Measurements from ENCODE around the gene NIT2. TPM values are rescaled to one million over a fixed set of nuclear protein-coding genes. Genes with fewer than 3 reads are reported as not detected.

Gene NIT2
- total RNA-seq, 1 donor from 2014 or later: 45.5 TPM

DNA sequence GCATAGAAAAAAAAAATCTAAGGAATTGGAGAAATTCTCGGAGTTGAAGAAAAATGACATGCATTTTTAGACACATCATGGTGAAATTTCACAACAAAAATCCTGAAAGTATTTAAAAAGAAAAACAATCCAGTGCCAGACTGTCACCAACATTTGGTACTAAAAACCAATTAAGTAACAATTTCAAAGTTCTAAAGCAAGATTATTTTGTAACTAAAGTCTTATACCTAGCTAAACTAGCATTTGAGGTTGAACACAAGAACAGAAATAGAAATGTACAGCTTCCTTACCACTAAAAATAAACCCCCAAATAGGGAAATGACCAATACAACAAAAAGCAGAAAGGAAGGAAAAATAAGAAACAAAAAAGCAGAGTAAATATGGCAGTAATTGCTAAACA is 54.5 kb downstream of the NIT2 start:
- intact Hi-C loops (cut with micrococcal nuclease): no loop called here

DNA sequence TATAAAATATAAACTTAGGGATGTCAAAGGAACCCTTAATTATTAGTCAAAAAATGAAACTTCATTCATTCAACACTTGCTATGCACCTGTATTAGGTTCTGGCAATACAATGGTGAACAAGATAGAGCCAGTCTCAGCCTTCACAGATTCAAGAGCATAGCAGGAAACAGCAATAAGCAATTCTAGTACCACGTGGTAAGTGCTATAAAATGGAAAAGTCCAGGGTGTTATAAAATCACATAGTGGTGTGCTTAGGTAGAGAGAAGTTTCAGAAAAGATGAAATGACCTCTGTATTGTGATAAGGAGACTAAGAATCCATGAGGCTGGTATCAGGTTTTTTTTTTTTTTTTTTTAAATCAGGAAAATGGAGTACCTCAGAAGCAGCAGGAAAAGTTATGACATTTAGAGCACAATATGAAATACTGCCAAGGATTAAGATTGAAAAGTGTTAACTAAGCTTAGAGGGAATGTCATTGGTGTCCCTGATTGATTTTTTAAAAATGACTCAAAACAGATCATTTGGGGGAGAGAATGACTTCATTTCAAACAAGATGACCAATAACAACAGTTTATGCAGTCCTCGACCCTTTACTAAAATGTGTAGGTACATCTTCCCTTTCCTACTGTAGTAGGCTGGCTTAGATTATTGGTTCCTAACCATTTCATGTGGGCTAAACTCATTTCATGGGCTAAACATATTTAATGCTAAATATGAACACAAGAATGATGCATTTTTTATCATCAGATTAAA is 61.3 kb downstream of the NIT2 start:
- intact Hi-C loops (cut with micrococcal nuclease): loop anchor here (2.0 kb wide), 1 partner anchor 193 kb away; no protein-coding TSS in a partner anchor

DNA sequence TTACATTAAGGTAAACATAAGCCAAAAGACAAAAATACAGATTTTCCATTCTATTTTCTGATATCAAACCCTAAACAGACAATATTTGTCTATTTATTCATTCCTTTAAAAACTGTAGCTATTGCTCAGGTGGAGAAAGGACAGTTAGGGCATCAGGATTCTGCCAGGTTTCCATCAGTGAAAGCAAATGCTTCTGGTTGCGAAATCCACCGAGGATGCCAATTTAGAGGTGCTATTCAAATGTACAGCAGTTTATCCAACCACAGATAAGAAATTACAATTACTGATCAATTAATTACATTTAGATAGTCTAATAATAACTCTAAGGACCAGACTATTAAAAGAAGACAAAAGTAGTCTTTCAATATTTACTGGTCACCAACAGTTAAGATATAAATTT is 62.4 kb downstream of the NIT2 start:
- intact Hi-C loops (cut with micrococcal nuclease): no loop called here

- intact Hi-C loops (cut with micrococcal nuclease): loop anchor here (2.0 to 10.0 kb wide), 9 partner anchors 327 to 1877 kb away; partner anchors contain the start of genes CLDND1, CPOX, DCBLD2 and NXPE3
Observed at GRCh38 chr3:100399341-100400071, 64.9 kb downstream of the NIT2 start.

DNA sequence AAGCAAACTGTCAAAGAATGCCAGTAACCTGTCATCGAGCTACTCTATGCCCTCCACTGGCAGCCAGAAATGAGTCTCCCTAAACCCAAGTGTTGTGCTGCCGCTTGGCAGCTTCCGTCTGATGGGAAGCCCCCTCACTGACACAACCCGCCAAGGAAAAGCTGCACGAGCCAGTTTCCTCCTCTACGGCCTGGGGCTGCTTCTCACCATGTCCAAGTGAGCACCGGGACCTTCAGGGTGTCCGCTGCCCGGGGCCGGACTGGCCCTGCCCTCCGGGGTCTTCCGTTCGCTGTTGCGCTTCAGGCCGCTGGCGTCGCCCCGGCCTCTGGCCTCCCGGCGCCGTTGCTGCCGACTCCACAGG is 65.8 kb downstream of the NIT2 start:
- intact Hi-C loops (cut with micrococcal nuclease): loop anchor here (2.0 to 10.0 kb wide), 9 partner anchors 328 to 1878 kb away; partner anchors contain the start of genes CLDND1, CPOX, DCBLD2 and NXPE3

GRCh38 chr3:100400780-100401673 is 66.5 kb downstream of the NIT2 start, which contains the start of the genes LNP1 and TOMM70:
TSS of gene LNP1 (plus strand) at chr3:100401539. CDS start at chr3:100429730, 28,191 bp downstream.
TSS of gene TOMM70 (minus strand) at chr3:100401089. CDS start at chr3:100400949, 140 bp downstream.
- intact Hi-C loops (cut with micrococcal nuclease): loop anchor here (1.0 to 10.0 kb wide), 22 partner anchors 66 to 1878 kb away; partner anchors contain the start of genes CEP97, CLDND1, CMSS1 and CPOX

DNA sequence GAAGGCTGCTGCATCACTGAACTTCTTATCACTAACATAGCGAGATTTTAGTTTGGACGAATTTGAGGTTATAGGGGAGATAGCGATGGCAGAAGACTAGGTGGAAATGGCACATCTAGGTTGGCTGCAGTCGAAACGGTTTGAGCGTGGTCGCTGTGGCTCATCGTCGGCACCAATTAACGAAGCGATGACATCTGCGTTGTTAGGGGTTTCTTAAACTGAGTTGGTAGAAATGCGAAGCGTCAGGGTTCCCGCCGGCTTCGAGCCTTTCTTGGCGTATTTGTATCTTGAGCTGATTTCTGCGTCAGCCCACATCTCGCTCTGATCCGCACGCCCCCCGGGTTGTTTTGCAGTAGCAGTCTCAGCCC is 67.1 kb downstream of the NIT2 start:
- intact Hi-C loops (cut with micrococcal nuclease): loop anchor here (1.0 to 10.0 kb wide), 22 partner anchors 66 to 1879 kb away; partner anchors contain the start of genes CEP97, CLDND1, CMSS1 and CPOX

DNA sequence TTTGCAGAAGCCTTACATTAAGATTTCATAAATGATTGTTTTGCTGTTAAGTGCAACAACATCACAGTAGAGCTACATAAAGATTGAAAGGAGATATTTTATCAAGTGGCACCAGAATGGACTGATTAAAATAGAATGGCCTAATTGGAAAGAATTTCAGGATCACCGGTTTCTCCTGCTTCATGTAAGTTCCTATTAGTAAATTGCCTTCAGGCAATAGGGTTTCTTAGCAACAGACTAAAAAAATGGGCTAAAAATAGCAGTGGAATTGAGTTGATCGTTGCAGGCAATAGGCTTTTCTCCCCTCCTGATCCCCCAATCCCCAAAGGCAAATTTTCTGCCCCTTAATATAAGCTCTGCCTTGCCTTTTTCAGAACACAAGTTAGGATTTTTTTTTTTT is 67.7 kb downstream of the NIT2 start:
- intact Hi-C loops (cut with micrococcal nuclease): loop anchor here (5.0 to 10.0 kb wide), 7 partner anchors 330 to 1807 kb away; partner anchors contain the start of genes CPOX, NXPE3 and SENP7

GRCh38 chr3:100402891-100403290 is 68.3 kb downstream of the NIT2 start:
- intact Hi-C loops (cut with micrococcal nuclease): loop anchor here (5.0 to 10.0 kb wide), 7 partner anchors 331 to 1808 kb away; partner anchors contain the start of genes CPOX, NXPE3 and SENP7

- intact Hi-C loops (cut with micrococcal nuclease): loop anchor here (5.0 to 10.0 kb wide), 7 partner anchors 331 to 1809 kb away; partner anchors contain the start of genes CPOX, NXPE3 and SENP7
Observed at GRCh38 chr3:100403362-100404249, 69.0 kb downstream of the NIT2 start.

GRCh38 chr3:100404250-100404548 is 69.6 kb downstream of the NIT2 start:
- intact Hi-C loops (cut with micrococcal nuclease): loop anchor here (5.0 to 10.0 kb wide), 7 partner anchors 332 to 1809 kb away; partner anchors contain the start of genes CPOX, NXPE3 and SENP7

- intact Hi-C loops (cut with micrococcal nuclease): loop anchor here (10.0 kb wide), 2 partner anchors 1448 to 1812 kb away; partner anchors contain the start of gene CPOX
Observed at GRCh38 chr3:100407164-100407563, 72.6 kb downstream of the NIT2 start.

DNA sequence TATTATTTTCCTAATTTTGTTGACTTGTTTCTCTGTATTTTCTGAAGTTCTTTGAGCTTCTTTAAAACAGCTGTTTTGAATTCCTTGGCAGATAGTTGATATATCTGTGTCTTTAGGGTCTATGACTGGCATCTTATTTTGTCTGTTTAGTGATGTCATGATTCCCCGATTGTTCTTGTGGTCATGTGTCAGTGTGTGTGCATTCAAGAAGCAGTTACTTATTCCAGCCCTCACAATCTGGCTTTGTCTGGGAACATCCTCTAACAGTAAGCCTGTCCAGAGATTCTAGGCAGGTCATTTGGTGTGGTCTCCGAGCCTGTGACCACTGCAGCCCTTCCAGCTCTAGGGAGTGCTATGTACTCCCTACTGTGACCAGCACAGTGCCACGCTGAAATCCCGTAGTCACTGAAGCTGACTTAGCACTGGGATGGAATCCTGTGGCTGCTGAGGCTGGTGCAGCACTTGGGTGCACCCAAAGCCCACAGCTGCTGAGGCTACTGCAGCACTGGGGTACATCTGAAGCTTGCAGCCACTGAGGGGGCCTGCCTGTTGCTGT is 73.5 kb downstream of the NIT2 start:
- intact Hi-C loops (cut with micrococcal nuclease): loop anchor here (10.0 kb wide), 2 partner anchors 1447 to 1813 kb away; partner anchors contain the start of gene CPOX

Other genes starting within 250 kb of the NIT2 start
- 15.7 and 16.8 TPM in 2 replicates for gene FILIP1L, start 220.3 kb upstream of the NIT2 start, total RNA-seq
- 32.3 and 34.1 TPM in 2 replicates for gene TBC1D23, start 73.8 kb upstream of the NIT2 start, total RNA-seq
- gene TOMM70, start 66.3 kb downstream of the NIT2 start, total RNA-seq: 45.3 and 45.8 TPM in 2 replicates
- 0.76 and 1.5 TPM in 2 replicates for gene LNP1, start 66.8 kb downstream of the NIT2 start, total RNA-seq
- 0.10 and 0.22 TPM in 2 replicates for gene TMEM45A, start 157.9 kb downstream of the NIT2 start, total RNA-seq

All from T-helper 1 cell treated with Interleukin-12 subunit alpha and Interleukin-12 subunit beta and Interleukin-4 antibody, amounts not matched to agents 30 ng/mL and 1 ng/mL, for 36 hours (primary cell).